ENCODE results near the gene F12. TPM values are rescaled to one million over a fixed set of nuclear protein-coding genes. Genes with fewer than 3 reads are reported as not detected.

Gene F12
- total RNA-seq, 4 donors from 2014 or later, result 0.51 to 2.0 (median 0.98) TPM; not detected in 1

- TF ChIP-seq CTCF (IDR thresholded peaks at IDR 0.05; ENCODE audit: low read depth), result no peak
Observed at GRCh38 chr5:177438468-177438867, 29.1 kb upstream of the F12 start.

DNA sequence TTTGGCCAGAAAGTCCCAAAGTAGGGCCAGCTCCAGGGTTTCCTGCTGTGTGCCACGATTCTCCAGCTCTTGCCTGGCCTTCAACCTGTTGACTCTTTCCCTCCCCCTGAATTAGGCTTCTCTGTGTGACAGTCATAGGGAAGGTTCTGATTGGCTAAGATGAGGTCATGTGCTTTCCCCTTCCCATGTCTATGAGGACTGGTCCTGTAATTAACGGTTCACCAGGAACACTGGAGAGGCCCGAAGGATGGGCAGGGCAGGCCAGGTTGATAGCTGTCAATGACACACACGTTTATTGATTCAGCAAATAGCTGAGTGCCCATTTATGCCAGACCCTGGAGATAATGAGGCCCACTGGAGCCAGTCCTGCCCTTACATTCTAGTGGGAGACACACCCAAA is 28.3 kb upstream of the F12 start:
- no peak for TF ChIP-seq CTCF (IDR thresholded peaks at IDR 0.05; ENCODE audit: low read depth)

- no peak for TF ChIP-seq CTCF (IDR thresholded peaks at IDR 0.05; ENCODE audit: low read depth)
Observed at GRCh38 chr5:177435847-177436536, 26.6 kb upstream of the F12 start.

DNA sequence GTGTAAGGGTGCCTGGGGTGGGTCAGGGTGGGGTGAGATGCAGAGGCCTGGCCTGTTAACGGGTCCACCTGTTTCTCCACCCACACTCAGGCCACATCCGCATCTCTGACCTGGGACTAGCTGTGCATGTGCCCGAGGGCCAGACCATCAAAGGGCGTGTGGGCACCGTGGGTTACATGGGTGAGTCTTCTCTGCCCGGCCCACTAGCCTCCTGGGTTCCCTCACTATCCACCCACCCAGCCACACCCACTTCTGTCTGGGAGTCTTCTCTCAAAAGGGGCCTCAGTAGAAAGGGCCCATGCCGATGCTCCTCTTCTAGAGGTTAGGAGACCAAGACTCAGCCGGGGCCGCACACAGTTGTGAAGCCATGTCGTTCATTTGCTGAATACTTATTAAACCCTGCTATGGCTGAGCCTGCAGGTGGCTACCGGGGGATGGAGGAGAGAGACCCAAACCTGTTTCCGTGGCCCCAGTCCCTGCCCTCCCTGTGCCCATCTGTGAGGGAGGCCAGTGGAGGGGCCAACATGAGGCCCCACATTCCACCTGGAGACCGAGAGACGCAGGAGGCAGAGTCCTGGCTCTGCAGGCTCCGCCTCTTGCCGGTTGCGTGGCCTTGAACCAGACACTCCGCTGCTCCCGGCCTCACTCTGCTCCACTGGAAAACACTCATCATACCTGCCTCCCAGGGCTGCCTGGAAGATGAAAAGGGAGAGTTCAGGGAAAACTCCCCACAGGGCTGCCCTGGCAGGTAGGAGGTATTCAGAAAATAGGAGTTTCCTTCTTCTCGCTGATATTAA is 25.8 kb upstream of the F12 start:
- no peak for TF ChIP-seq CTCF (IDR thresholded peaks at IDR 0.05; ENCODE audit: low read depth)

- TF ChIP-seq CTCF (IDR thresholded peaks at IDR 0.05; ENCODE audit: low read depth), result no peak
Observed at GRCh38 chr5:177434437-177434836, 25.1 kb upstream of the F12 start.

DNA sequence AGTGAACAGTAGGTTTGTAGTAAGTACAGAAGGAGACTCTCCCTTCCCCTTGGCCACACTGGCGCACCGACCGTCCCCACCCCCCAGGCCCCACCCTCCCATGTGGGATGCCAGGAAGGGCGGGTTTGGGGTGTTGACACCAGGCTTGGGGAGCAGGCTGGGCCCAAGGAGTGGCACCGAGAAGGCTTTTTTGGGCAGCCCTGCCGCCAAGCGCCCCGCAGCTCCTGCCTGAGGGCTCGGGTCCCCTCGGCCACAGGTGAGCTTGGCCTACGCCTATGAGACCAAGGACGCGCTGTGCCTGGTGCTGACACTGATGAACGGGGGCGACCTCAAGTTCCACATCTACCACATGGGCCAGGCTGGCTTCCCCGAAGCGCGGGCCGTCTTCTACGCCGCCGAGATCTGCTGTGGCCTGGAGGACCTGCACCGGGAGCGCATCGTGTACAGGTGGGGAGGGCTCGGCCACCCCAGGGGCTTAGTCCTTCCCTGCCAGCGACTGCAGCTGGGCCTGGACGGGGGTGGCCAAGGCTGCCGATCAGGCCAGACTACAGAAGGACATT is 24.4 kb upstream of the F12 start:
- TF ChIP-seq CTCF (IDR thresholded peaks at IDR 0.05; ENCODE audit: low read depth), result no peak

All from subcutaneous adipose tissue (tissue), 4 donors.